GM06990 (cell line): ENCODE results near the gene TMEM88.

ENCODE experiments used
- DNase-seq: peaks from one replicate; pipeline ENCODE4 v3.0.0-alpha.2; 2011; ENCODE audit not compliant: insufficient read length; ENCODE audit errors: extremely low read depth
- H3K27me3 ChIP-seq: replicated peaks from 2 replicates; pipeline ENCODE4 v1.6.0; 2011; ENCODE audit warnings: low read length; ENCODE audit not compliant: control insufficient read depth, insufficient read depth
- H3K36me3 ChIP-seq: 2 replicates; pipeline ENCODE4 v1.5.1; 2011; ENCODE audit warnings: low read length; ENCODE audit not compliant: control insufficient read depth, insufficient read depth
- H3K4me3 ChIP-seq: replicated peaks from 2 replicates; pipeline ENCODE4 v1.5.1; 2011; ENCODE audit warnings: low read depth, mild to moderate bottlenecking, control low read depth, low read length
- CTCF ChIP-seq: IDR thresholded peaks from 2 replicates; pipeline ENCODE4 v1.5.1; 2011; ENCODE audit warnings: low read length, control low read depth, mild to moderate bottlenecking, inconsistent platforms; ENCODE audit not compliant: insufficient read depth, poor library complexity, severe bottlenecking

The TMEM88 gene

DNA sequence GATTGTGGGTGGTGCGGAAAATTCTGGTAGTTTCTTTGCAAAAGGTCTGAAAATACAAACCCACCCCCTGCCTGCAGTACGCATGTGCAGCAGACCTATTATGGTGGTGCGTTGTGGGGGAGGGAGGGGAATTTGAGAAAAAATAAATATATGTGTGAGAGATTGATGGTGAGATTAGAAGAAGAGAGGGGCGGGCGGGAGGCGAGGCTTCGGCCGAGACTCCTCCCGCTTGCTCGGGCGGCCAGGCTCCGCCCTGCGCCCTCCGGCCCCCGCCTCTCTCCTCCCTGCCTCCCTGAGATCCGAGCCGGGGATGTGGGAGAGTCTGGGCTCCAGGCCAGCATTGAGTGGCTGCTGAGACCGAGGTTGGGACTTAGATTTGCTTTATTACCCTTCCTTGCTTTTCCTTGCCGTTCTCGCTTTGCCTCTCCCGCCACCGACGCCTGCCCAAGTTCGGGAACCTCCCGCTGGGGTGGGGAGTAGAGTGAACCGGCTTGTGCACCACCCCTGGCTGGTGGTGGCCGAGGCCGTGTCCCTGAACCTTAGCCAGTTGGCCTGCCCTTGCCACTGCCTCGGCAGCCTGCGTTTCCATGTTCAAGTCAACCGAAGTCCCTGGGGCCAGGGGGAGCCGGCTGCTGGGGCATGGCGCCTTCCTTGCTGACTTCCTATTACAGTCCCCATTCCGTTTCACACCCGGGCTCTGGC lies 32.8 kb downstream of the TMEM88 start:
- Histone ChIP-seq H3K4me3 (peak overlapping the region; percentile 95), H3K27me3 (no peaks in the 10 kb centered on the region), H3K36me3 (peaks cover 6% of the 10 kb centered on the region)
- no peak for TF ChIP-seq CTCF
- DNase-seq: peak; percentile 82

- no peaks in the 10 kb centered on the region for H3K27me3 ChIP-seq
- peak within 1 kb of the TSS; percentile 95 for H3K4me3 ChIP-seq
- no peak for TF ChIP-seq CTCF
- peaks cover 6% of the 10 kb centered on the region for H3K36me3 ChIP-seq
- no peak for DNase-seq
Observed at GRCh38 chr17:7888184-7888920, 33.5 kb downstream of the TMEM88 start, which contains the start of gene CHD3. Gene CHD3, plus strand, starts transcription at chr17:7888789. Its CDS starts 212 bp downstream, at chr17:7889001.

- Histone ChIP-seq H3K27me3 (no peaks in the 10 kb centered on the region), H3K4me3 (no peak overlapping the region), H3K36me3 (peaks cover 15% of the 10 kb centered on the region)
- no peak for DNase-seq
- no peak for TF ChIP-seq CTCF
Observed at GRCh38 chr17:7889166-7889955, 34.5 kb downstream of the TMEM88 start.

DNA sequence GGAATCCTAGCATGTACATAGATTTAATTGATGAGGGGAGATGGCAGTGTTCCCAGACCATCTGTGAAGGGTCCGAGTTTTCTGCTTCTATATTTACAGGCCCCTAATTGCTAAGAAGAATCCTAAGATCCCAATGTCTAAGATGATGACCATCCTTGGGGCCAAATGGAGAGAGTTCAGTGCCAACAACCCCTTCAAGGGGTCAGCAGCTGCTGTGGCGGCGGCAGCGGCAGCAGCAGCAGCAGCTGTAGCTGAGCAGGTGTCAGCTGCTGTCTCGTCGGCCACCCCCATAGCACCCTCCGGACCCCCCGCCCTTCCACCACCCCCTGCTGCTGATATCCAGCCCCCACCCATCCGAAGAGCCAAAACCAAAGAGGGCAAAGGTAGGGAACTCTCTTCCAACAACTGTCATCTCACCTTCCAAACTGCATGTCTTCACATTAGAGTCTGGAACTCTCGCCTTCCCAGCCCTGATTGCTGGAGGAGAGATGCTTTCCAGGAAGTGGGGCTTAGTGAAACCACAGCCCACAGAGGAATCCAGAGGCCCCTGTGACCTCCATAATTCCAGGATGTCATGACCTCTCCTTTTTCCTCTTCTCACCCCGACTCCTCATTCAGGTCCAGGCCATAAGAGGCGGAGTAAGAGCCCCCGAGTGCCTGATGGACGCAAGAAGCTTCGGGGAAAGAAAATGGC lies 38.5 kb downstream of the TMEM88 start:
- no peaks in the 10 kb centered on the region for H3K27me3 ChIP-seq
- H3K36me3 ChIP-seq: peaks cover 25% of the 10 kb centered on the region
- H3K4me3 ChIP-seq: no peak overlapping the region
- no peak for DNase-seq
- TF ChIP-seq CTCF: no peak

DNA sequence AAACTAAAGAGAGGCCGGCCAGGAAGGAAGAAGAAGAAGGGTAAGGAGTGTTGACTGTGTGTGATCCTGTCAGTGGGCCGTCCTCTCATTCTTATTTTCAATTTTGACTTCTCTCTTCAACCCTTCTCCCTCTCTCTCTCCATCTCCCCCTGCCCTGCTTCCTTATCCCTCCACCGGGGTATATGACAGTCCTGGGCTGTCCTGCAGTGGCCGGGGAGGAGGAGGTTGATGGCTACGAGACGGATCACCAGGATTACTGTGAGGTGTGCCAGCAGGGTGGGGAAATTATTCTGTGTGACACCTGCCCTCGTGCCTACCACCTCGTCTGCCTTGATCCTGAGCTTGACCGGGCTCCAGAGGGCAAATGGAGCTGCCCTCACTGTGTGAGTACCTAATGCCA lies 39.4 kb downstream of the TMEM88 start:
- no peak overlapping the region for H3K4me3 ChIP-seq
- no peak for TF ChIP-seq CTCF
- H3K36me3 ChIP-seq: peaks cover 33% of the 10 kb centered on the region

More for the DNA sequence above, 39.4 kb downstream of the TMEM88 start:
- no peaks in the 10 kb centered on the region for H3K27me3 ChIP-seq
- no peak for DNase-seq
